DMS79 treated with DMSO at 0.1 percent for 48 hours (cell line): ENCODE measurements around the gene GPLD1.
A peak's percentile ranks its signal among the peaks of the same experiment; 100 is the strongest.
"Not testable (repeated sequence)": the region's sequence is repeated elsewhere in the genome, so short reads cannot be mapped to it uniquely, and the experiment has no call there.

ENCODE experiments used
- DNase-seq: peaks from one replicate; lab custom pipeline; 2025; lab: John Stamatoyannopoulos, UW

The GPLD1 gene

GRCh38 chr6:24453921-24454320 is 35.5 kb downstream of the GPLD1 start:
- no peak for DNase-seq

- no peak for DNase-seq
Measured at GRCh38 chr6:24451581-24452388, 37.6 kb downstream of the GPLD1 start.

GRCh38 chr6:24448828-24449525 is 40.4 kb downstream of the GPLD1 start:
- DNase-seq, result no peak

- no peak for DNase-seq
Measured at GRCh38 chr6:24448396-24448795, 41.0 kb downstream of the GPLD1 start.

GRCh38 chr6:24446670-24447069 is 42.7 kb downstream of the GPLD1 start:
- no peak for DNase-seq

GRCh38 chr6:24445704-24446103 is 43.7 kb downstream of the GPLD1 start:
- no peak for DNase-seq

GRCh38 chr6:24444588-24444987 is 44.8 kb downstream of the GPLD1 start:
- DNase-seq, result no peak

GRCh38 chr6:24441599-24441904 is 47.8 kb downstream of the GPLD1 start:
- no peak for DNase-seq

- no peak for DNase-seq
Measured at GRCh38 chr6:24440897-24441598, 48.3 kb downstream of the GPLD1 start.

GRCh38 chr6:24439858-24440539 is 49.4 kb downstream of the GPLD1 start:
- DNase-seq, result no peak

- DNase-seq, result no peak
Measured at GRCh38 chr6:24436979-24437378, 52.4 kb downstream of the GPLD1 start.

- no peak for DNase-seq
Measured at GRCh38 chr6:24432611-24433010, 56.8 kb downstream of the GPLD1 start.

GRCh38 chr6:24431045-24431451 is 58.3 kb downstream of the GPLD1 start:
- DNase-seq, result peak; percentile 58

GRCh38 chr6:24430086-24430485 is 59.3 kb downstream of the GPLD1 start:
- DNase-seq, result no peak

GRCh38 chr6:24429146-24429545 is 60.2 kb downstream of the GPLD1 start:
- DNase-seq, result no peak

GRCh38 chr6:24428615-24429014 is 60.8 kb downstream of the GPLD1 start:
- no peak for DNase-seq

- no peak for DNase-seq
Measured at GRCh38 chr6:24426729-24427446, 62.5 kb downstream of the GPLD1 start.

- no peak for DNase-seq
Measured at GRCh38 chr6:24425091-24425490, 64.3 kb downstream of the GPLD1 start.

- no peak for DNase-seq
Measured at GRCh38 chr6:24419526-24419925, 69.9 kb downstream of the GPLD1 start.

GRCh38 chr6:24415753-24416152 is 73.6 kb downstream of the GPLD1 start:
- no peak for DNase-seq

- DNase-seq, result not testable (repeated sequence)
Measured at GRCh38 chr6:24414531-24414930, 74.8 kb downstream of the GPLD1 start.

- no peak for DNase-seq
Measured at GRCh38 chr6:24412294-24412693, 77.1 kb downstream of the GPLD1 start.
